Hepatocyte (in vitro differentiated cells): Measurements from ENCODE around the gene ELMO2.

ENCODE experiments used
- EZH2 ChIP-seq: fragments of 200-600 bp; sonication (generic); IDR thresholded peaks from 2 replicates; pipeline ENCODE4 v1.6.1; 2016; ENCODE audit warnings: antibody characterized with exemption, mild to moderate bottlenecking, borderline replicate concordance
- EZH2phosphoT487 ChIP-seq: fragments of 200-600 bp; sonication (generic); IDR thresholded peaks from one replicate; pipeline ENCODE4 v1.6.1; 2018; ENCODE audit warnings: antibody characterized with exemption, mild to moderate bottlenecking, low read depth, moderate library complexity; ENCODE audit not compliant: unreplicated experiment, severe bottlenecking
- TF ChIP-seq, protein P1 (sequence below): fragments of 200-600 bp; sonication (generic); IDR thresholded peaks from 2 replicates; pipeline ENCODE4 v1.5.1; 2016; ENCODE audit warnings: antibody characterized with exemption, mild to moderate bottlenecking; ENCODE audit not compliant: poor library complexity

DNA sequence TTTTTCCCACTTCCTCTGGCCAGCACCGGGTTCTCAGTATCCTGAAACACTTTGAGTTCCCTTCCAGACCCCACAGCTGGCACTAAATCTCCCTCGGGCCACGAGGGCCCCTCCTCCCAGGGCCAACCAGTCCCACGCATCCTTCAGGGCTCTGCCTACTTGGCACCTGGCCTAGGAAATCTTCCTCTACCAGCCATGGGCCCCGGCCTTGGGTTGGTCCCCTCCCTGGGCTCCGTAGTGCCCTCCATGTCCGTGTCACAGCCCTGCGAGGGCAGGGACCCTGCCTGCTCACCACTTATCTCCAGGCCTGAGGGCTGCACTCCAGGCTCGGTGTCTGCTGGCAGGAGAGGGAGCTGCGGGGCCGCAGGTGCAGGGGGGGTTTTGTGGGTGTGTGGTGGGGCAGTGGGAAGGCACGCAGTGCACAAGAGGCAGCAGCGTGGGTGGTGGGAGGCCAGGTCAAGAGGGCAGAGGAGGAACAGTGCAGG lies 49.3 kb downstream of the ELMO2 start:
- TF ChIP-seq EZH2 (no peak), EZH2phosphoT487 (no peak)
- TF ChIP-seq, protein P1, sequence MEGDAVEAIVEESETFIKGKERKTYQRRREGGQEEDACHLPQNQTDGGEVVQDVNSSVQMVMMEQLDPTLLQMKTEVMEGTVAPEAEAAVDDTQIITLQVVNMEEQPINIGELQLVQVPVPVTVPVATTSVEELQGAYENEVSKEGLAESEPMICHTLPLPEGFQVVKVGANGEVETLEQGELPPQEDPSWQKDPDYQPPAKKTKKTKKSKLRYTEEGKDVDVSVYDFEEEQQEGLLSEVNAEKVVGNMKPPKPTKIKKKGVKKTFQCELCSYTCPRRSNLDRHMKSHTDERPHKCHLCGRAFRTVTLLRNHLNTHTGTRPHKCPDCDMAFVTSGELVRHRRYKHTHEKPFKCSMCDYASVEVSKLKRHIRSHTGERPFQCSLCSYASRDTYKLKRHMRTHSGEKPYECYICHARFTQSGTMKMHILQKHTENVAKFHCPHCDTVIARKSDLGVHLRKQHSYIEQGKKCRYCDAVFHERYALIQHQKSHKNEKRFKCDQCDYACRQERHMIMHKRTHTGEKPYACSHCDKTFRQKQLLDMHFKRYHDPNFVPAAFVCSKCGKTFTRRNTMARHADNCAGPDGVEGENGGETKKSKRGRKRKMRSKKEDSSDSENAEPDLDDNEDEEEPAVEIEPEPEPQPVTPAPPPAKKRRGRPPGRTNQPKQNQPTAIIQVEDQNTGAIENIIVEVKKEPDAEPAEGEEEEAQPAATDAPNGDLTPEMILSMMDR: no peak
